Activated naive CD8-positive, alpha-beta T cell treated with anti-CD3 and anti-CD28 coated beads, Interleukin-2, amount 50 U/mL, for 24 hours (primary cell): ENCODE measurements around the gene ZNF277.
"Not testable (repeated sequence)": the region's sequence is repeated elsewhere in the genome, so short reads cannot be mapped to it uniquely, and the experiment has no call there.

Experiments
- ATAC-seq: fragments of 150-1000 bp; cut with Tn5 transposase; one replicate; pipeline ENCODE4 v1.10.0; 2021
- DNase-seq: peaks from one replicate; pipeline ENCODE4 v3.0.0; 2021
- H3K27ac Mint-ChIP-seq: one replicate; pipeline ENCODE4 v1.8.0; 2021; ENCODE audit warnings: mild to moderate bottlenecking, mixed read lengths
- H3K27me3 Mint-ChIP-seq: one replicate; pipeline ENCODE4 v1.8.0; 2021; ENCODE audit warnings: mixed read lengths
- H3K36me3 Mint-ChIP-seq: one replicate; pipeline ENCODE4 v1.8.0; 2021; ENCODE audit warnings: low read depth, mixed read lengths
- H3K4me1 Mint-ChIP-seq: one replicate; pipeline ENCODE4 v1.8.0; 2021; ENCODE audit warnings: mixed read lengths
- H3K4me3 Mint-ChIP-seq: one replicate; pipeline ENCODE4 v1.8.0; 2021; ENCODE audit warnings: mild to moderate bottlenecking, moderate library complexity, mixed read lengths
- H3K9me3 Mint-ChIP-seq: one replicate; pipeline ENCODE4 v1.8.0; 2021; ENCODE audit warnings: mixed read lengths

ZNF277 gene

DNA sequence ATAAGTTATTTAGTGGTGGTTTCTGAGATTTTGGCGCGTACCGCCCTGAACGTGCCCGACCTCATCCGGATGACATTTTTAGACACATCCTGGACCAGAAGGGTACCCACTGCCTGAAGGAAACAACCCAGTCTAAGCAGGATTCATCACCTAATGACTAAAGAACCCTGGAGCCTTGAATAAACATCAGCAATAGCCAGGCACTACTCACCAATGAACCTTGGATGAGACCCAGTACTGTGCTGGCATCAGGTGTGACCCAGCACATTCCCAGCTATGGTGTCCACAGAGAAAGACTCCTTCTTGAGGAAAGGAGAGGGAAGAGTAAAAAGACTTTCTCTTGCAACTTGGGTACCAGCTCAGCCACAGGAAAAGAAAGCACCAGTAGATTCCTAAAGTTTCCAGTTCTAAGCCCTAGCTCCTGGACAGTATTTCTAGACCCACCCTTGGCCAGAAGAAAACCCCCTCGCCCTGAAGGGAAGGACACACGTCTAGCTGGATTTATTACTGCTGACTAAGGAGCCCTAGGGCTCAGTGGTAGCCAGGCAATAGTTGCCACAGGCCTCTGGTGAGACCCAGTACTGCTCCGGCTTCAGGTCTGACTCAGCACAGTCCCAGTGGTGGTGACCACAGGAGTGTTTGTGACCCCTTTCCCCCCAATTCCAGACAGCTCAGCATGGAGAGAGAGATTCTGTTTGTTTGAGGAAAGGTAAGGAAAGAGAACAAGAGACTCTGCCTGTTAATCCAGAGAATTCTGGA is 32.5 kb downstream of the ZNF277 start:
- no peak for ATAC-seq
- peaks cover 24% of the 10 kb centered on the region for H3K36me3 Mint-ChIP-seq
- H3K27ac Mint-ChIP-seq, result no peak overlapping the region
- no peaks in the 10 kb centered on the region for H3K27me3 Mint-ChIP-seq
- no peak overlapping the region for H3K4me3 Mint-ChIP-seq
- H3K4me1 Mint-ChIP-seq, result no peaks in the 10 kb centered on the region
- DNase-seq, result no peak
- H3K9me3 Mint-ChIP-seq, result peaks cover 21% of the 10 kb centered on the region

DNA sequence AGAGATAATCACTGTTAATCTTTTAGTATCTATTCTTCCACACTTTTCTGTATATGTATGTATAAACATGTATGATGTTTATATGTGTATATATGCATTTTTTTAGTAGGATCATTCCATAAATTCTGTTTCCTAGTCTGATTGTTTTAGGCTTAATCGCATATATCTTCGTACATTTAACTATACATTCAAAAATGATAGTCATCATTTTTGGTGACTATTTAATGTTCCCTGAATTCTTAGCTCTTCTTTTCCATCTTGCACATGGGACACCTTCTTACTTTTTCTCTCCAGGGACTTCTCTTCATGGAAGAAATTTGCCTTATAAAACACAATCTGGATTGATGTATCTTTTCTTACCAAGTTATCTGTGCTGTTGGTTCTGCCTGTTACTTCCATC is 42.1 kb downstream of the ZNF277 start:
- no peaks in the 10 kb centered on the region for H3K9me3 Mint-ChIP-seq
- peaks cover 6% of the 10 kb centered on the region for H3K36me3 Mint-ChIP-seq
- DNase-seq (no peak), ATAC-seq (no peak)
- no peak overlapping the region for H3K4me3 Mint-ChIP-seq
- no peaks in the 10 kb centered on the region for H3K27me3 Mint-ChIP-seq
- H3K27ac Mint-ChIP-seq, result no peak overlapping the region
- H3K4me1 Mint-ChIP-seq, result peaks cover 13% of the 10 kb centered on the region

DNA sequence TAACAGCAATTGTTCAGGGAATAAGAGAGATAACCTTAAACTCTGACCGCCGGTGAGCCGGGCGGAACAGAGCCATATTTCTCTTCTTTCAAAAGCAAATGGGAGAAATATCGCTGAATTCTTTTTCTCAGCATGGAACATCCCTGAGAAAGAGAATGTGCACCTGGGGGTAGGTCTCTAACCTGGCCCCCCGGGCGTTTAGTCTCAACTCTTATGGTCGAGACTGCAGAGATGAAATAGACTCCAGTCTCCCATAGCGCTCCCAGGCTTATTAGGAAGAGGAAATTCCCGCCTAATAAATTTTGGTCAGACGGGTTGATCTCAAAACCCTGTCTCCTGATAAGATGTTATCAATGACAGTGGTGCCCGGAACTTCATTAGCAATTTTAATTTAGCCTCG is 43.5 kb downstream of the ZNF277 start:
- not testable (repeated sequence) for H3K36me3 Mint-ChIP-seq, DNase-seq, H3K27me3 Mint-ChIP-seq, H3K9me3 Mint-ChIP-seq, ATAC-seq, H3K4me3 Mint-ChIP-seq, H3K27ac Mint-ChIP-seq
- peaks cover 24% of the 10 kb centered on the region for H3K4me1 Mint-ChIP-seq

DNA sequence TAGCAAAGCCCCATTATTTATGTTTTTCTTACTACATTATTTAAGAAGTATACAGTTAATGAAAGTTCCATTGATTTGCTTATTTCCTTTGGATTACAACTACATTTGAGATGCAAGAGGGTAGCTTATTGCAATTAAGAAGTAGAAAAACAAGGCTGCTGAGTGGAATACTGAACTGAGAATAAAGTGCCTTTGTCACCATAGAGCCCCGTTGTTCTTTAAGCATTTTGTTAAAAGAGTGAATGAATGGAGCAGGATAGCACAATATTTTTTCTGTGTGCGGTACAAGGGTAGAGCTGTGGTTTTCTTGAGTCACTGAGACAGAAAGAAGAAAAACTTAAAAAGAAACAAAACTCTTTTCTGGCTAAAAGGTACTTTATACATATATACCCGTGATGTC is 45.6 kb downstream of the ZNF277 start:
- no peak overlapping the region for H3K4me3 Mint-ChIP-seq
- H3K27me3 Mint-ChIP-seq, result no peaks in the 10 kb centered on the region
- ATAC-seq (no peak), DNase-seq (no peak)
- H3K36me3 Mint-ChIP-seq, result peaks cover 3% of the 10 kb centered on the region
- no peaks in the 10 kb centered on the region for H3K9me3 Mint-ChIP-seq
- no peak overlapping the region for H3K27ac Mint-ChIP-seq
- H3K4me1 Mint-ChIP-seq, result peaks cover 26% of the 10 kb centered on the region

DNA sequence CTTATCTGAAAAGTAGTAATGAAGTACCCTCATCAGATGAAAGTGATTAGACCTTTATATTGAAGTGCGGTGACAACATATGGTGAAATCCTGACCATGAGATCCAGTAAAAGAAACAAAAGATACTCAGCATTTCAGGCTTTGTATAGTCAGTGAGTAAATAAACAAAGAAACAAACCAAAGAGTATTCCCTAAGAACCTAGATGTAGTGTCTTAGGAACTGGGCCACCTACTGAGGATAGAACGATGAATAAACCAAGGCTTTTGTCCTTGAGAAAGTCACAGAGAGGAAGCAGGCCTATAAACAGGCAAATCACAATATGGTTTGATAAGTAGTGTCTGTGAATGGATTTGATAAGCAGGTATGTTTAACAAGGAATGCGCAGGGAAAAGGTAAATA is 46.2 kb downstream of the ZNF277 start:
- Mint-ChIP-seq H3K4me1 (peaks cover 26% of the 10 kb centered on the region), H3K27me3 (no peaks in the 10 kb centered on the region), H3K27ac (no peak overlapping the region), H3K9me3 (no peaks in the 10 kb centered on the region), H3K36me3 (peaks cover 3% of the 10 kb centered on the region), H3K4me3 (no peak overlapping the region)
- DNase-seq, result no peak
- no peak for ATAC-seq

DNA sequence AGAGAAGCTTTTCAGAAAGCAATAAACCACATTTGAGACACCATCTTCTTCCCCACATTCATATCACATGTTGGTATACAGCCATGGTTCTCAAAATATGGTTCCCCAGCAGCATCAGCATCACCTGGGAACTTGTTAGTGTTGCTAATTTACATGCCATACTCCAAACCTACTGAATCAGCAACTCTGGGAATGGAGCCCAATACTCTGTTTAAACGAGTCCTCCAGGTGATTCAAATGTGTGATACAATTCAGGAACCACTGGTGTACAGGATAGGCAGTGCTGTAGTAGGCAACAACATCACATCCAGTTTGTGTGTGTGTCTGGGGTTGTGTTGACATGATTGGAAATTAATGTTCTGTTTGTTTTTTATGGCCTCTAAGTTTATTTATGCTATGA is 47.7 kb downstream of the ZNF277 start:
- peaks cover 26% of the 10 kb centered on the region for H3K4me1 Mint-ChIP-seq
- no peaks in the 10 kb centered on the region for H3K9me3 Mint-ChIP-seq
- DNase-seq (no peak), ATAC-seq (no peak)
- no peaks in the 10 kb centered on the region for H3K27me3 Mint-ChIP-seq
- H3K4me3 Mint-ChIP-seq, result no peak overlapping the region
- peaks cover 3% of the 10 kb centered on the region for H3K36me3 Mint-ChIP-seq
- no peak overlapping the region for H3K27ac Mint-ChIP-seq

DNA sequence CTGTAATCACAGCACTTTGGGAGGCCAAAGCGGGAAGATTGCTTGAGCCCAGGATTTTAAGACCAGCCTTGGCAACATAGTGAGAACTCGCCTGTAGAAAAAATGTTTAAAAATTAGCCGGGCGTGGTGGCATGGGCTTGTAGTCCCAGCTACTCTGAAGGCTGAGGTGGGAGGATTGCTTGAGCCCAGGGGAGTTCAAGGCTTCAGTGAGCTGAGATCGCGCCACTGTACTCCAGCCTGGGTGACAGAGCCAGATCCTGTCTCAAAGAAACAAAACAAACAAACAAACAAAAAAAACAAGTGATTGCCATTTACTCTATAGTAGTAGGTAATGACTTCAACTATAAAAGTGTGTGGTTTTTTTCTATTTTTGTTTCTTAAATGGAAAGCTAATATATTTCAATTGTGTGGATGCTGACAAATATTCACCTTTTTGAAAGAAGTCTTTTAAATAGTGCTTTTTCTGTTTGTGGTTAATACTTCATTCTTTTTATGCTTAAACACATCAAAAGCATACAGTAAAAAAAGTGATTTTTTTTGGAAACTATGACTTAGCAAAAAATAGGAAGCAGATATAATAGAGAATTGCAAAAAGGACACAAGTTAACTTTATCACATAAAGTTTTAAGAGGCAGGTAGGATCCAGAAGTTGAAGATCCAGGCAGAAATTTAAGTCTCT is 48.4 kb downstream of the ZNF277 start:
- no peak overlapping the region for H3K27ac Mint-ChIP-seq
- no peak overlapping the region for H3K4me3 Mint-ChIP-seq
- no peaks in the 10 kb centered on the region for H3K27me3 Mint-ChIP-seq
- no peak for ATAC-seq
- H3K36me3 Mint-ChIP-seq, result peaks cover 3% of the 10 kb centered on the region
- H3K4me1 Mint-ChIP-seq, result peaks cover 26% of the 10 kb centered on the region
- H3K9me3 Mint-ChIP-seq, result no peaks in the 10 kb centered on the region
- DNase-seq, result no peak

DNA sequence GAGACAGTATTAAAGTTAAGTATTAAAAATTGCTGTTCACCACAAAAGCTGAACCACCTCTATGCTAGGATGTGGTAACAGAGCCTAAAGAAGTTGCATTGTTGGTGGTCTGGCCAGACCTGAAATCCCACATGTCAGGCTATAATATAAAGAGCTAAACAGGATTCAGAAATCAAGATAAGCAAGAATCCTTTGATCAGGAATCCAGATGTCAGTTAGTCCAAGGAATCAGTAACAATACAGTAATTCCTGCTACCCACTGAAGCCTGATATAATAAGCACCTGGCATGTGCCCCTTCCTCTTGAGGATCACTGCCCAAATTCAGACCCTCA is 48.9 kb downstream of the ZNF277 start:
- Mint-ChIP-seq H3K36me3 (peaks cover 3% of the 10 kb centered on the region), H3K4me3 (no peak overlapping the region), H3K27me3 (no peaks in the 10 kb centered on the region), H3K4me1 (peaks cover 26% of the 10 kb centered on the region), H3K27ac (no peak overlapping the region), H3K9me3 (no peaks in the 10 kb centered on the region)
- DNase-seq, result no peak
- ATAC-seq, result no peak

DNA sequence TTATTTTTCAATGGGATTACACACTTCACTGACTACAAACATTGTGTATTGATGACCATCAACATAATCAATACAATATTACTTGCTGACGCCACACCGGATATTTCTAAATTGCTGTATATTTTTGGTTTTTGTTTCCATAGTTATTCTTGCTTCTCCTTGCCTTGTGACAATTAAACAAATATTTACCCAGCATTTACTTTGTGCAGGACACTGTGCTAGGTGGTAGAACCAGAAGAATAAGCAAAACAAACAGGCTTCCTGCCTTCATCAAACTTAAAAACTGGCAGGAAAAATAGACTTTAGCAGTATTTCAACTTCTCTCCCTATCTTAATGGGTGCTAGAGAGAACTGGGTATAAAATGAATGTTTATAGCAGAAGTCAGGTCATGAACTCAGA is 50.6 kb downstream of the ZNF277 start:
- no peaks in the 10 kb centered on the region for H3K9me3 Mint-ChIP-seq
- no peak overlapping the region for H3K4me3 Mint-ChIP-seq
- no peaks in the 10 kb centered on the region for H3K36me3 Mint-ChIP-seq
- H3K27ac Mint-ChIP-seq, result no peak overlapping the region
- H3K27me3 Mint-ChIP-seq, result no peaks in the 10 kb centered on the region
- H3K4me1 Mint-ChIP-seq, result peaks cover 22% of the 10 kb centered on the region
- DNase-seq, result no peak
- no peak for ATAC-seq

DNA sequence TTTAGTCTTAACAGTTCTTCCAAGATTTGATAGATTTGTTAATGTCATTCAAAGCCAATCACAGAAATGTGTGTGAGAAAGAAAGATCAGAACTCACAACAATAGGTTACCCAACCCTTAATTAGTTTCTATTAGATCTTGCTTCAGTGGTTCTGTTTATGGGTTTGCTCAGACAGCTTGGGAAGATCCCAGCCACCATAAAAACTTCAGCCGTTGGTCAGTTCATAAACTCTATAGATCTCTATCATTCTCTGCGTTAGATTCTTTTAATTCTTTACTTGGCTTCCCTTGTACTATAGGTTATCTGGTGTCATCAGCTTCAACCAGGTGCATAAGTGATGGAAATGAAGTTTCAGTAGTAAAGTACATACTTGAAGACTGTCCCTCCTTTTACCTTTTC is 54.4 kb downstream of the ZNF277 start:
- Mint-ChIP-seq H3K27ac (no peak overlapping the region), H3K36me3 (no peaks in the 10 kb centered on the region), H3K9me3 (no peaks in the 10 kb centered on the region), H3K4me1 (peaks cover 23% of the 10 kb centered on the region), H3K4me3 (no peak overlapping the region), H3K27me3 (no peaks in the 10 kb centered on the region)
- DNase-seq (no peak), ATAC-seq (no peak)

DNA sequence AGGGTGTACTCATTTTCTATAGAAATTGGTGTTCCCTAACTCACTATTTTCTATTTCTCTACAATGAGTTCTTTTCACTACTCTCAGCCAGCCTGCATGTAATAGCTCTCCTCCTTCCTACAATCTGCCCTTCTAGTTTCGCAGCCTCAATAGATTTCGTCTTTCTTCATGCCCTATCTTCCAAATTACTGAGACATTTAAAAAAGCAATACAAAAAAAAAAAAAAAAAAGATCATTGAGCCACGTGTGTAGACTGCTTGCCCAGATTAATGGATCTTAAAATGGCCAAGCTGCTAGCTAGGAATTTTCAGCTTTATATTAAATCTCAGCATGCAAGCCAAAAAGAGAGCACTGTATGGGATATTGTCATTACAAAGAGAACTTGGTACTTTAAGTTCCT is 55.5 kb downstream of the ZNF277 start:
- ATAC-seq, result no peak
- Mint-ChIP-seq H3K27ac (no peak overlapping the region), H3K9me3 (no peaks in the 10 kb centered on the region)

DNA sequence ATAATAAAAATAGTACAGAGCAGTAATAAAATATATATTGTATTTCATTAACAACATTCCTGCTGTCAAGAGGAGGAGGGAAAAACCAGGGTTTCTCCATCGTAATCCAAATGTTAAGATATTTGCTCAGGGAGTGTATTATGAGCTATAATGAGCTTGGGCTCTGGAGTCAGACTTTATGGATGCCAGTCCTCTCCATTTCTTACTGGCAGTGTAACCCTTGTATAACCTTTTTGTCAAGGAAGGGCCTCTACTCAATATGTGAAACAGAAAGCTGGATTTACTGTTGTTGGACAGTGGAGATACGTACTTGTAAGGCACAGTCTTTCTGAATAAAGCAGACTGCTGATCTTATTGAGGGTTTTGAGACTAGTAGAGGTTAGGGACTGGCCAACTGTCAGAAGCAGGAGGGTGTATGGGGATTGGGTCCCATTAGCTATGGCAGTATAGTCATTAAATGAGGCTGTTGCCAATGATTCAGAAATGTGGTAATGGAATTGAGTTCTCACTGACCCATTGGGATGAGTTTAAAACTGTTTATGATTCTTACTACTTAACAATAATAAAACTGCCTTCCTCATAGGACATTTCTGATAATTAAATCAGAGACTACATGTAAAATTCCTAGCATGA is 56.5 kb downstream of the ZNF277 start:
- ATAC-seq (no peak), DNase-seq (no peak)
- Mint-ChIP-seq H3K4me3 (no peak overlapping the region), H3K4me1 (peaks cover 35% of the 10 kb centered on the region), H3K9me3 (no peaks in the 10 kb centered on the region), H3K27ac (no peak overlapping the region), H3K36me3 (peaks cover 2% of the 10 kb centered on the region), H3K27me3 (no peaks in the 10 kb centered on the region)

More for the DNA sequence above, 55.5 kb downstream of the ZNF277 start:
- no peaks in the 10 kb centered on the region for H3K27me3 Mint-ChIP-seq
- no peaks in the 10 kb centered on the region for H3K36me3 Mint-ChIP-seq
- H3K4me3 Mint-ChIP-seq, result no peak overlapping the region
- peaks cover 29% of the 10 kb centered on the region for H3K4me1 Mint-ChIP-seq
- DNase-seq, result no peak

DNA sequence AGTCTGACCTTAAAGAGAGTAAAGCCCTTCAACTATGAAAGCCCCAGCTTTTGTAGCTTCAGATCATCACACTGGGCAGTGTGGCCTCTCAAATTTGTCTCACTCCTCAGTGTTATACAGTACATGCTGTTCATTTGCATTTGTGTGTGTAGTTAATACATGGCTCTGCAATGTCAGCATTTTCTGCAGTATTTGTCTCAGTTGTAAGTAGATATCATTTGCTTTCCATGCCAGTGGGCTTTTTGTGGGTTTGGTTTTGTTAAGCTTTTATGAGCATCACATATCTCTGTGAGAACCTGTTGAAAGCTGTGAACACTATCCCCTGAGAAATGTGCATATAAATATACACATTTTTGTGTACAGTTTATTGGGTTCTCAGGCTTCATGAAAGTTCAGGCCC is 57.0 kb downstream of the ZNF277 start:
- Mint-ChIP-seq H3K4me3 (no peak overlapping the region), H3K4me1 (peaks cover 35% of the 10 kb centered on the region), H3K27me3 (no peaks in the 10 kb centered on the region), H3K27ac (no peak overlapping the region), H3K36me3 (peaks cover 3% of the 10 kb centered on the region), H3K9me3 (no peaks in the 10 kb centered on the region)
- DNase-seq, result no peak
- ATAC-seq, result no peak

DNA sequence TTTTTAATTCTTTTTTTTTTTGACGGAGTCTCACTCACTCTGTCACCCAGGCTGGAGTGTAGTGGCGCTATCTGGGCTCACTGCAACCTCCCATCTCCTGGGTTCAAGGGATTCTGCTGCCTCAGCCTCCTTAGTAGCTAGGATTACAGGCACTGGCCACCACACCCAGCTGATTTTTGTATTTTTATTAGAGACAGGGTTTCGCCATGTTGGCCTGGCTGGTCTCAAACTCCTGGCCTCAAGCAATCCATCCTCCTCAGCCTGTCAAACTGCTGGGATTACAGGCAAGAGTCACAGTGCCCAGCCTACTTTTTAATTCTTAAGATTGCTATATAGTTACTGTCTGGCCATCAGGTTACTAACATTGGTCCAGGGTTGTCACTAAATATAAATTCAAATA is 59.6 kb downstream of the ZNF277 start:
- DNase-seq, result no peak
- H3K27ac Mint-ChIP-seq, result no peak overlapping the region
- peaks cover 35% of the 10 kb centered on the region for H3K4me1 Mint-ChIP-seq

DNA sequence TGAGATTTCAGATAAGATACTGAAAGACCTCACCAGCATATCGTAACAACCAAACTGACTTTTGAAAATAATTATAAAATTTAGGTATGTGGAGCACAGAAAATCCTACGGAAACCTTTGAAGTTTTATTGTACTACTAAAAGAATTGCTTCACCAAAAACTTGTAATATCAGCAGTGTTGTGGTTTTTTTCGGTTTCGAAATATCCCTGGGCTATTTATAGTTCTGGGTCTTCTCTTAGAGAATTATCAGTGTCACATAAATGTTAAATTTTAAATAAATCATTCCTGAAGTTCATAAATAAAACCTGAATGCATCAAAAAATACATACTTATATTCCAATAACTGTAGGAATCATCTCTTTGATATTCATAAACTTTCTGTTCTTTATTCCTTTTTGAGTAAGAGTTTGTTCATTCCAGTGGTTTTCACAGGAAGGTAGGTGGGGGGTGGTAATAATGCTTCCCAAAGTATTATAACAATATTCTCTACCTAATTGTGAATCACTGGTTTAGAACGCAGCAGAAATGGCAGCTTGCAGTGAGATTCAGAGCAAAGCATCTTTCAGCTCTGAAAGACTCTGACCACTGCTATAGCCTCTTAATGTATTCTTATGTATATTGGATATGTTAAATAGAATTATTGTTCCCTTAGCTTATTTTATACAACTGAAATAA is 60.2 kb downstream of the ZNF277 start:
- no peak overlapping the region for H3K4me3 Mint-ChIP-seq
- DNase-seq (no peak), ATAC-seq (no peak)
- H3K36me3 Mint-ChIP-seq, result peaks cover 3% of the 10 kb centered on the region
- H3K4me1 Mint-ChIP-seq, result peaks cover 35% of the 10 kb centered on the region
- H3K27me3 Mint-ChIP-seq, result no peaks in the 10 kb centered on the region
- H3K27ac Mint-ChIP-seq, result no peak overlapping the region
- H3K9me3 Mint-ChIP-seq, result no peaks in the 10 kb centered on the region

More for the DNA sequence above, 59.6 kb downstream of the ZNF277 start:
- no peak overlapping the region for H3K4me3 Mint-ChIP-seq
- H3K9me3 Mint-ChIP-seq, result no peaks in the 10 kb centered on the region
- no peak for ATAC-seq
- H3K36me3 Mint-ChIP-seq, result peaks cover 3% of the 10 kb centered on the region
- H3K27me3 Mint-ChIP-seq, result no peaks in the 10 kb centered on the region
